ENCODE results near the gene GXYLT1.

- TF ChIP-seq POLR2A (IDR thresholded peaks at IDR 0.05) (no peak), CTCF (IDR thresholded peaks at IDR 0.05) (no peak), EP300 (IDR thresholded peaks at IDR 0.05) (no peak), POLR2AphosphoS5 (IDR thresholded peaks at IDR 0.05) (no peak)
Observed at GRCh38 chr12:42162193-42162592, 17.5 kb upstream of the GXYLT1 start.
